ENCODE measurements around the gene PPP1R8. TPM values are rescaled to one million over a fixed set of nuclear protein-coding genes. Genes with fewer than 3 reads are reported as not detected.

PPP1R8 gene
- total RNA-seq, 3 donors from 2014 or later (not counting 1 experiment from before 2014, with no cell fraction given), result 25.6 to 36.4 (median 28.0) TPM

DNA sequence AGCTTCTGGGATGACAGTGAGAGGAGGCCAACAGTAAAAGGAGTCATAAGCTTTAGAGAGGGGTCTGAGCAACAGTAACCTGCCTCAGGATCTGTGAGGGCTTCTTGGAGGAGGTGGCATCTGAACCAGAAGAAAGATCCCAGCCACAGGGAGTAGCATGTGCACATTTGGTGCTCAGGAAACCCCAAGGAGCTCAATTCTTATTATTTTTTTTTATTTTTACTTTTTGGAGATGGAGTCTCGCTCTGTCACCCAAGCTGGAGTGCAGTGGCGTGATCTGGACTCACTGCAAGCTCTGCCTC lies 46.5 kb downstream of the PPP1R8 start:
- peaks cover 38 to 64% of the 10 kb centered on the region in 2 donors for H3K4me1 Mint-ChIP-seq
- peaks cover 44% of the 10 kb centered on the region for H3K36me3 ChIP-seq (ENCODE audit: control insufficient read depth, insufficient read depth, low read length)
- no peaks in the 10 kb centered on the region for H3K27me3 ChIP-seq (ENCODE audit: control insufficient read depth, insufficient read depth, low read length)
- no peaks in the 10 kb centered on the region for H3K27me3 Mint-ChIP-seq (ENCODE audit: low read depth in 2 of 2)
- peaks cover 10% of the 10 kb centered on the region for H3K36me3 Mint-ChIP-seq
- H3K4me3 ChIP-seq (ENCODE audit: low read length), result no peak overlapping the region
- peaks cover 72% of the 10 kb centered on the region for H3K4me1 ChIP-seq (ENCODE audit: control insufficient read depth, insufficient read depth, low read length)
- WGBS (ENCODE audit: insufficient coverage), result 97% methylated on average over 2 of the region's 2 CpGs
- H3K27ac ChIP-seq (ENCODE audit: low read length), result peak overlapping the region; percentile 91
- DNase-seq (no peak), ATAC-seq (no peak)
- H3K9me3 Mint-ChIP-seq, result no peaks in the 10 kb centered on the region
- no peak for TF ChIP-seq CTCF (IDR thresholded peaks at IDR 0.05)
- H3K4me3 Mint-ChIP-seq, result peak overlapping the region; percentile 37
- H3K9me3 ChIP-seq (ENCODE audit: control insufficient read depth, insufficient read depth, low read length), result no peaks in the 10 kb centered on the region
- intact Hi-C loops (cut with micrococcal nuclease), result no loop called here
- H3K27ac Mint-ChIP-seq, result peak overlapping the region; percentile 91 to 95

- TF ChIP-seq CTCF (IDR thresholded peaks at IDR 0.05), result no peak
- H3K4me1 Mint-ChIP-seq, result peaks cover 34 to 67% of the 10 kb centered on the region in 2 donors
- 14% methylated on average over 4 of the region's 4 CpGs for WGBS (ENCODE audit: insufficient coverage)
- H3K4me1 ChIP-seq (ENCODE audit: control insufficient read depth, insufficient read depth, low read length), result peaks cover 79% of the 10 kb centered on the region
- peak overlapping the region; percentile 91 to 95 for H3K27ac Mint-ChIP-seq
- no peaks in the 10 kb centered on the region for H3K27me3 Mint-ChIP-seq (ENCODE audit: low read depth in 2 of 2)
- H3K4me3 Mint-ChIP-seq, result no peak overlapping the region
- ATAC-seq (no peak), DNase-seq (no peak)
- H3K4me3 ChIP-seq (ENCODE audit: low read length), result no peak overlapping the region
- peak overlapping the region; percentile 25 for H3K27ac ChIP-seq (ENCODE audit: low read length)
- H3K27me3 ChIP-seq (ENCODE audit: control insufficient read depth, insufficient read depth, low read length), result no peaks in the 10 kb centered on the region
- intact Hi-C loops (cut with micrococcal nuclease), result no loop called here
- no peaks in the 10 kb centered on the region for H3K9me3 Mint-ChIP-seq
- H3K36me3 ChIP-seq (ENCODE audit: control insufficient read depth, insufficient read depth, low read length), result peaks cover 54% of the 10 kb centered on the region
- no peaks in the 10 kb centered on the region for H3K9me3 ChIP-seq (ENCODE audit: control insufficient read depth, insufficient read depth, low read length)
- H3K36me3 Mint-ChIP-seq, result peaks cover 10% of the 10 kb centered on the region
Observed at GRCh38 chr1:27878039-27878438, 47.5 kb downstream of the PPP1R8 start.

DNA sequence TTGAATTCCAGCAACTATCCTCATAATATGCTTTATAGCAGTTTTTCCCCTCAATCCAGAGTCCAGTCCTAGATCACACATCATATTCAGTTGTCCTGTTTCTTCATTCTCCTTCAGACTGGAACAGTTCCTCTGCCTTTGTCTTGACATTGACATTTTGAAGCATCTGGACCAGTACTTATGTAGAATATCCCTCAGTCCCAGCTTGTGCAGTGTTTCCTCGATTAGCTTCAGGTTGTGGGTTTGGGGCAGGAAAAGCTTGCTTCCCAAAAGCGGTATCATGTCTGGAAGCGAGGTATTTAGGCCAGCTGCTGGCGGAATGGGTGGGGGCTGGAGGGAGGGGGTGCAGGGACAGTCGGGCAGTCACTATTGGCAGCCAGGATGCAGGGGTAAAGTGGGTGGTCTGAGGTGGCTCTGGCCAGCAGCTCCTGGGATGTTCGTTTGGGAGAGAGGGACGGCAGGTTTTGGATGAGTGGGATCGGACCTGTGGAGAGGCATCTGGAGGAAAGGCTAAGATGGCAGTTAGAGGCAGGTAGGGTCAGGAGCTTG lies 48.3 kb downstream of the PPP1R8 start:
- TF ChIP-seq CTCF (IDR thresholded peaks at IDR 0.05), result no peak
- H3K4me1 Mint-ChIP-seq, result peaks cover 36 to 67% of the 10 kb centered on the region in 2 donors

More for the DNA sequence above, 48.3 kb downstream of the PPP1R8 start:
- Histone ChIP-seq H3K27me3 (ENCODE audit: control insufficient read depth, insufficient read depth, low read length) (no peaks in the 10 kb centered on the region), H3K36me3 (ENCODE audit: control insufficient read depth, insufficient read depth, low read length) (peaks cover 59% of the 10 kb centered on the region), H3K27ac (ENCODE audit: low read length) (peak overlapping the region; percentile 17), H3K4me3 (ENCODE audit: low read length) (no peak overlapping the region), H3K4me1 (ENCODE audit: control insufficient read depth, insufficient read depth, low read length) (peaks cover 79% of the 10 kb centered on the region), H3K9me3 (ENCODE audit: control insufficient read depth, insufficient read depth, low read length) (no peaks in the 10 kb centered on the region)
- 80% methylated on average over 8 of the region's 8 CpGs for WGBS (ENCODE audit: insufficient coverage)
- ATAC-seq (no peak), DNase-seq (no peak)
- intact Hi-C loops (cut with micrococcal nuclease), result no loop called here
- Mint-ChIP-seq H3K27me3 (ENCODE audit: low read depth in 2 of 2) (no peaks in the 10 kb centered on the region), H3K9me3 (no peaks in the 10 kb centered on the region), H3K4me3 (no peak overlapping the region), H3K36me3 (peaks cover 18% of the 10 kb centered on the region), H3K27ac (peak overlapping the region; percentile 91 to 95)
